ENCODE measurements around the gene HES5. TPM values are rescaled to one million over a fixed set of nuclear protein-coding genes. Genes with fewer than 3 reads are reported as not detected.
A peak's percentile ranks its signal among the peaks of the same experiment; 100 is the strongest.
"Not testable (repeated sequence)": the region's sequence is repeated elsewhere in the genome, so short reads cannot be mapped to it uniquely, and the experiment has no call there.

HES5 gene
- total and polyA plus RNA-seq, 10 donors: 0.36 to 0.54 (median 0.38) TPM; not detected in 5

GRCh38 chr1:2574350-2574749, 44.3 kb upstream of the HES5 start:
- Histone ChIP-seq H3K36me3 (no peaks in the 10 kb centered on the region), H3K27ac (no peak overlapping the region), H3K4me3 (no peak overlapping the region), H3K27me3 (replicated peaks in 1 of 7) (no peaks in the 10 kb centered on the region), H3K4me1 (peaks cover 26 to 42% (median 39%) of the 10 kb centered on the region in 6 donors), H3K9me3 (peaks cover 0 to 15% (median 10%) of the 10 kb centered on the region in 8 donors)
- DNase-seq: no peak
- TF ChIP-seq POLR2A (IDR thresholded peaks at IDR 0.05): no peak
- TF ChIP-seq CTCF (IDR thresholded peaks at IDR 0.05 in 8 of 11, conservative IDR thresholded peaks at IDR 0.05 in 3 of 11): no peak
- no peak for TF ChIP-seq POLR2AphosphoS5 (IDR thresholded peaks at IDR 0.05)
- intact Hi-C loops (cut with DNase I; ENCODE audit: low total_unique reads): no loop called here
- WGBS, 5 donors: 79 to 85% (median 81%) methylated on average over 9 of the region's 9 CpGs

- H3K4me3 ChIP-seq: no peak overlapping the region
- DNase-seq: no peak
- peaks cover 0 to 15% (median 10%) of the 10 kb centered on the region in 8 donors for H3K9me3 ChIP-seq
- no peak for TF ChIP-seq POLR2A (IDR thresholded peaks at IDR 0.05)
- peaks cover 21 to 33% (median 30%) of the 10 kb centered on the region in 6 donors for H3K4me1 ChIP-seq
- no peaks in the 10 kb centered on the region for H3K36me3 ChIP-seq
- 72 to 78% (median 78%) methylated on average over 8 of the region's 8 CpGs for WGBS, 5 donors
- H3K27me3 ChIP-seq (replicated peaks in 1 of 7): no peaks in the 10 kb centered on the region
- intact Hi-C loops (cut with DNase I; ENCODE audit: low total_unique reads): no loop called here
- no peak overlapping the region for H3K27ac ChIP-seq
Observed at GRCh38 chr1:2573250-2573920, 43.3 kb upstream of the HES5 start.

- WGBS, 5 donors: 90 to 96% (median 94%) methylated on average over 9 of the region's 9 CpGs
- Histone ChIP-seq H3K27ac (no peak overlapping the region), H3K27me3 (replicated peaks in 1 of 7) (no peaks in the 10 kb centered on the region), H3K36me3 (no peaks in the 10 kb centered on the region), H3K4me3 (no peak overlapping the region), H3K9me3 (peaks cover 0 to 15% (median 10%) of the 10 kb centered on the region in 8 donors), H3K4me1 (peaks cover 5 to 12% (median 11%) of the 10 kb centered on the region in 6 donors)
- intact Hi-C loops (cut with DNase I; ENCODE audit: low total_unique reads): no loop called here
- DNase-seq: no peak
- TF ChIP-seq POLR2A (IDR thresholded peaks at IDR 0.05): no peak
- TF ChIP-seq POLR2AphosphoS5 (IDR thresholded peaks at IDR 0.05): no peak
- no peak for TF ChIP-seq CTCF (IDR thresholded peaks at IDR 0.05 in 8 of 11, conservative IDR thresholded peaks at IDR 0.05 in 3 of 11)
Observed at GRCh38 chr1:2571348-2571747, 41.3 kb upstream of the HES5 start.

- no peak for DNase-seq
- TF ChIP-seq POLR2AphosphoS5 (IDR thresholded peaks at IDR 0.05) (peak in 1 of 3 donors; percentile 50), POLR2A (IDR thresholded peaks at IDR 0.05) (no peak)
Observed at GRCh38 chr1:2570332-2570731, 40.3 kb upstream of the HES5 start.

GRCh38 chr1:2569703-2570102, 39.6 kb upstream of the HES5 start:
- H3K27ac ChIP-seq; H3K4me1 ChIP-seq; H3K4me3 ChIP-seq; H3K27me3 ChIP-seq (replicated peaks in 1 of 7); DNase-seq; H3K36me3 ChIP-seq; intact Hi-C loops (cut with DNase I; ENCODE audit: low total_unique reads): not testable (repeated sequence)
- H3K9me3 ChIP-seq: peaks cover 0 to 15% (median 10%) of the 10 kb centered on the region in 8 donors
- 78 to 89% (median 86%) methylated on average over 9 to 13 of the region's 13 CpGs for WGBS, 5 donors

More at GRCh38 chr1:2570332-2570731, 40.3 kb upstream of the HES5 start:
- no peak overlapping the region for H3K27ac ChIP-seq
- peaks cover 0 to 9% (median 2%) of the 10 kb centered on the region in 6 donors for H3K4me1 ChIP-seq
- H3K4me3 ChIP-seq: no peak overlapping the region
- H3K36me3 ChIP-seq: no peaks in the 10 kb centered on the region
- intact Hi-C loops (cut with DNase I; ENCODE audit: low total_unique reads): no loop called here
- peaks cover 0 to 15% (median 10%) of the 10 kb centered on the region in 8 donors for H3K9me3 ChIP-seq
- no peaks in the 10 kb centered on the region for H3K27me3 ChIP-seq (replicated peaks in 1 of 7)
- WGBS, 5 donors: 62 to 82% (median 79%) methylated on average over 16 to 17 of the region's 17 CpGs

All from spleen (tissue), 11 donors.